ENCODE data around the gene ANAPC16.

The ANAPC16 gene

DNA sequence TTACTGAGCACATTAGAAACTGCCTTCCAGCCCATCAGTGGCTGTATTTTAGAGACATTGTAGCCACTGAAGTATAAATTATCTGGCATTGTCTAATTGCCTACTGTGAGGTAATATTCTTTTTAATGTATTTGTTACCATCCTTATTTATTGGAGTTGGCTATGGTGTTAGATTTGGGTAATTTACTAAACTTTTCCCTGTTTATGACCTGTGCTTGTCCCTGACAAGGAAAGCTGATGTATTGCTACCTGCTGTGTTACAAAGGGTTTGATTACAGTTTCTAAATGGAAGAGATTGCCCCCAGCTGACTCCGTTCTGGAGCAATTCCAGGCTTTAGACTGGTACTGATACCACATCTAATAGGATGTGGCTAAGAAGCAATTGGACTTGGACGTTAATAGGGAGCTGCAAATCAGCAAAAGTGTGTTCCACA is 12.5 kb downstream of the ANAPC16 start:
- H3K27ac ChIP-seq, result no peak overlapping the region
- ChIA-PET CTCF (interaction anchor here (0.7 to 1.1 kb wide), 2 partner anchors 96 to 332 kb away, joined by 3 to 6 read pairs; no protein-coding TSS in a partner anchor), POLR2A (ENCODE audit: low non-redundant PET) (interaction anchor here (1.0 kb wide), 1 partner anchor 45 kb away, joined by 3 read pairs; no protein-coding TSS in a partner anchor)
- TF ChIP-seq, protein P1, sequence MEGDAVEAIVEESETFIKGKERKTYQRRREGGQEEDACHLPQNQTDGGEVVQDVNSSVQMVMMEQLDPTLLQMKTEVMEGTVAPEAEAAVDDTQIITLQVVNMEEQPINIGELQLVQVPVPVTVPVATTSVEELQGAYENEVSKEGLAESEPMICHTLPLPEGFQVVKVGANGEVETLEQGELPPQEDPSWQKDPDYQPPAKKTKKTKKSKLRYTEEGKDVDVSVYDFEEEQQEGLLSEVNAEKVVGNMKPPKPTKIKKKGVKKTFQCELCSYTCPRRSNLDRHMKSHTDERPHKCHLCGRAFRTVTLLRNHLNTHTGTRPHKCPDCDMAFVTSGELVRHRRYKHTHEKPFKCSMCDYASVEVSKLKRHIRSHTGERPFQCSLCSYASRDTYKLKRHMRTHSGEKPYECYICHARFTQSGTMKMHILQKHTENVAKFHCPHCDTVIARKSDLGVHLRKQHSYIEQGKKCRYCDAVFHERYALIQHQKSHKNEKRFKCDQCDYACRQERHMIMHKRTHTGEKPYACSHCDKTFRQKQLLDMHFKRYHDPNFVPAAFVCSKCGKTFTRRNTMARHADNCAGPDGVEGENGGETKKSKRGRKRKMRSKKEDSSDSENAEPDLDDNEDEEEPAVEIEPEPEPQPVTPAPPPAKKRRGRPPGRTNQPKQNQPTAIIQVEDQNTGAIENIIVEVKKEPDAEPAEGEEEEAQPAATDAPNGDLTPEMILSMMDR (conservative IDR thresholded peaks at IDR 0.05; ENCODE audit: low read depth), result no peak
- DNase-seq (ENCODE audit: low spot score), result no peak

DNA sequence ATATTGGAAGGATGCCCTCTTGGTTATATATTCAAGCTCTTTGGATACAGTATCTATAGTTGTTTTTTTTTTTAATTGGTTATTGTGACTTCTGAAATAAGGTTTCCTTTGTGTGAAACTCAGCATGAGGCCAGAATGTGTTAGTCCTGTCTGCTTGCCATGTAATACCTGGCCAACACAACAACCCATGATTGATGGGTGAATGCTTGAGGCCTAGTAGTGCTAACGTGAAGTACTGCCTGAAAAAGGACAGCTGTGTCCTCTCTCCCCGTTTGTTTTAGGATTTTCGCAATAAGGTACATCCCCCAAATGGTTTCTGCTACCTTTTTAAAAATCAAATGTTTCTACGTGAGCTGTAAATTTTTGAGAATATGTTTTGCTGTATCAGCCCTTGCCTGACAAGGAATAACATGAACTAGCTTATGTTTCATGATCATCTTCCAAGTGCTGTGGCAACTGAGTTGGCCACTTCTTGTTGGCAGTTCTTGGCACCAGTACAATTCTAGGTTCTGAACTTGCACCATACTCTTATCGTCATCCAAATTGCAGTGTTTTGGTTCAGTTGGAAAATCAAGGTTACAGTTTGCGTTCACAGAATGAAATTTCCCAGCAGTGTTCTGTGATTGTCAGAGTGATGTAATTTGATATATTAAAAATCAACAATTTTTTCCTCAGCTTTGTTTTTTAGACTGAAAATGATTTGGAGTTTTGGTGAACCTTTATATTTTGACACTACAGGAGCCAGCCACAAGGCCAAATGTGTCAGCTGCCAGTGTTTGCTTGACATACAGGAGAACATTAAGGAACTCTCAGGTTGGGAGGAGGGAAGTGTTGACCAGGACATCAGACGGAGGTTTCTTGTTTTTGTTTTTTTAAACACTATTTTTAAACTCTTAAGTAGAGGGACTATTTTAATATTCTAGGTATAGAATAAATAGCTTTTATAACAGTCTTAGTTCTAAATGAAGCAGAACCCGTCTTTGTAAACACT is 13.7 kb downstream of the ANAPC16 start:
- TF ChIP-seq, protein P1 (conservative IDR thresholded peaks at IDR 0.05; ENCODE audit: low read depth), result no peak
- CTCF ChIA-PET, result interaction anchor here (0.6 to 1.1 kb wide), 5 partner anchors 25 to 333 kb away, joined by 3 to 6 read pairs (median 3); no protein-coding TSS in a partner anchor
- POLR2A ChIA-PET (ENCODE audit: low non-redundant PET), result interaction anchor here (1.0 kb wide), 1 partner anchor 44 kb away, joined by 3 read pairs; no protein-coding TSS in a partner anchor
- DNase-seq (ENCODE audit: low spot score), result no peak
- H3K27ac ChIP-seq, result no peak overlapping the region

DNA sequence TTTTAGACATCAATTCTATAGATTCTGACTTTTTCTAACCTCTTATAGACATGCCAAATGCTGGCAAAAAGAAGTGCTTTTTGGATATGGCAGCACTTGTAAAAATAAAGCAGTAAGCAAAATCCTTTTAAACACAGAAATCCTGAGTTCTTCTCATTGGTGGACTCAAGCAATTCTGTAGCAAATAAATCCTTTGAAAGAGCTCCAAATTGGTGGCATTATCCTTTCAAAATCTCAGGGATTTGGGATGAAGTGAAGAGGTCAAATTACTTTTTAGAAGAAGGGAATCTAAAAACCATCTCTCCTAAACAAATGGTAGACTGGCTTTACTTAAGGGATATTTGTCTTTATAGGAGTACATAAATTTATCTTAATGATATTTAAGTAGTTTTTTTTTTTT is 17.8 kb downstream of the ANAPC16 start:
- CTCF ChIA-PET, result no interaction called here
- TF ChIP-seq, protein P1 (conservative IDR thresholded peaks at IDR 0.05; ENCODE audit: low read depth), result no peak

DNA sequence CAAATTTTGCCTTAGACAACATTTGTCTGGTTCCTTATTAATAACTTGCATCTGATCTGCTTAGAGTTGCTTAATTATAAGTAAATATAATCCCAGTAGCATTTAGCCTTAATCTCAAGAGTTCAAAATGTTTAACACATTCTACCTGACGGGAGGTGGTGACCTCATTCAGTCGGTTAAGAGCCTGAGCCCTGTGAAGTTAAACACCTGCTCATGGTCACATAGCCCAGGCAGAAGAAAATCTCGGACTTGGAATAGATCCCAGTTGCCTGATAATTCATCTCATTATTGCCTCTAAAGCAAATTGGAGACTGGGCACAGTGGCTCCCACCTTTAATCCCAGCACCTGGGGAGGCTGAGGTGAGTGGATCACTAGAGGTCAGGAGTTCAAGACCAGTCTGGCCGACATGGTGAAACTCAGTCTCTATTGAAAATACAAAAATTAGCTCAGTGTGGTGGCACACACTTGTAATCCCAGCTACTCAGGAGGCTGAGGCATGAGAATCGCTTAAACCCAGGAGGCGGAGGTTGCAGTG is 18.8 kb downstream of the ANAPC16 start:
- CTCF ChIA-PET, result no interaction called here
- TF ChIP-seq, protein P1 (conservative IDR thresholded peaks at IDR 0.05; ENCODE audit: low read depth), result no peak
- POLR2A ChIA-PET (ENCODE audit: low non-redundant PET), result no interaction called here

More for the DNA sequence above, 17.8 kb downstream of the ANAPC16 start:
- H3K27ac ChIP-seq, result no peak overlapping the region
- no peak for DNase-seq (ENCODE audit: low spot score)
- POLR2A ChIA-PET (ENCODE audit: low non-redundant PET), result no interaction called here

DNA sequence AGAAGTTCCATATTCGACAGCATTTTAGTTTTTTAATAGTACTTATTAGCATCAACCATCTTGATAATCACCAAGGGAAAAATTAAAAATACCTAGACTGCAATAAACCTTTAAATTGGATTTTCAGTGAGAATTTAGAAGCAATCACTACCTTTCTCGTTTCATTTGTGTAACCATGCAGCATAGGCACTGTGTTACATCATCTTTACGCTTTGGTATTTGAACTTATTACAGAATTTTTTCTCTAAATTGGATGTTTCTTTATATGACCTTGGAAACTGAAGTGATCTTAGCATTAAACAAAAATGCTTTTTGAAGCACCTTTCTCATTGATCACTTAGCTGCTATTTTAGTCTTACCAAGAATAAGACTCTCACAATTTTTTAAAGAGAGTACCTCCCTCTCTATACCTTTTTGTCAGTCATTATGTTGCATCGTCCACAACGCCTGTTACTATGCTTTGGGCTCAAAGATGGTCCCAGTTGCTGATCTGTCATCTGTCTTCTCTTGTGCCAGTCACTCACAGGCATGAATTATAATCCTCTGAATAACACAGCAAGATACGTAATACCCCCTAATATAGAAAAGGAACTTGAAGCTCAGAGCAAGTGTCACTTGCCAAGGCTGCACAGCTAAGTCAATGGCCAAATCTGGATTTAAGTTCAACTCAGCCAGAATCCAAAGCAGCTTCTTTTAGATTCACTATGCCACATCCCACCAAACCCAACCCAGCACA is 19.9 kb downstream of the ANAPC16 start:
- POLR2A ChIA-PET (ENCODE audit: low non-redundant PET), result interaction anchor here (0.6 to 1.4 kb wide), 2 partner anchors 38 to 71 kb away, joined by 4 read pairs; partner anchors contain the start of gene DDIT4
- peak overlapping the region; percentile 36; the same call in 1 of the 2 replicates for H3K27ac ChIP-seq
- CTCF ChIA-PET, result interaction anchor here (0.5 to 1.5 kb wide), 2 partner anchors 102 to 939 kb away, joined by 3 read pairs; no protein-coding TSS in a partner anchor

More for the DNA sequence above, 18.8 kb downstream of the ANAPC16 start:
- peak overlapping the region; percentile 36 for H3K27ac ChIP-seq
- DNase-seq (ENCODE audit: low spot score), result no peak

More for the DNA sequence above, 19.9 kb downstream of the ANAPC16 start:
- TF ChIP-seq, protein P1 (conservative IDR thresholded peaks at IDR 0.05; ENCODE audit: low read depth), result no peak
- no peak for DNase-seq (ENCODE audit: low spot score)
